Neural crest cell (in vitro differentiated cells): Measurements from ENCODE around the gene MAGI2. TPM values are rescaled to one million over a fixed set of nuclear protein-coding genes. Genes with fewer than 3 reads are reported as not detected.

ENCODE experiments used
- DNase-seq: peaks from one replicate; pipeline ENCODE4 v3.0.0; 2021; ENCODE audit warnings: low read depth, mixed read lengths, low spot score
- H3K27ac Mint-ChIP-seq: one replicate; pipeline ENCODE4 v1.8.0; 2021; ENCODE audit warnings: mild to moderate bottlenecking, mixed read lengths; ENCODE audit not compliant: unreplicated experiment
- H3K27me3 Mint-ChIP-seq: 2 replicates; pipeline ENCODE4 v1.8.0; 2021; ENCODE audit warnings: low read depth, mild to moderate bottlenecking, mixed read lengths
- H3K36me3 Mint-ChIP-seq: 2 replicates; pipeline ENCODE4 v1.8.0; 2021; ENCODE audit warnings: low read depth, mild to moderate bottlenecking, mixed read lengths
- H3K4me1 Mint-ChIP-seq: 2 replicates; pipeline ENCODE4 v1.8.0; 2021; ENCODE audit warnings: mixed read lengths
- H3K4me3 Mint-ChIP-seq: one replicate; pipeline ENCODE4 v1.8.0; 2021; ENCODE audit warnings: mild to moderate bottlenecking, mixed read lengths
- H3K9me3 Mint-ChIP-seq: 2 replicates; pipeline ENCODE4 v1.8.0; 2021; ENCODE audit warnings: mixed read lengths
- CTCF ChIP-seq: fragments of 200-600 bp; sonication (generic); conservative IDR thresholded peaks from 2 replicates; pipeline ENCODE4 v1.5.0; 2021; ENCODE audit warnings: antibody characterized with exemption, mild to moderate bottlenecking
- total RNA-seq: library from RNA; stranded (reverse); gene quantifications from 2 replicates; pipeline ENCODE4 v1.2.1, GENCODE V29; 2021

The MAGI2 gene
- total RNA-seq, 1 donor from 2014 or later: 10.0 TPM

GRCh38 chr7:78895393-78895792 lies 558.1 kb downstream of the MAGI2 start:
- Mint-ChIP-seq H3K27ac (no peak overlapping the region), H3K4me1 (no peaks in the 10 kb centered on the region), H3K4me3 (no peak overlapping the region), H3K9me3 (no peaks in the 10 kb centered on the region), H3K36me3 (no peaks in the 10 kb centered on the region), H3K27me3 (no peaks in the 10 kb centered on the region)
- no peak for TF ChIP-seq CTCF
- DNase-seq: no peak

GRCh38 chr7:78879206-78879605 lies 574.3 kb downstream of the MAGI2 start:
- no peaks in the 10 kb centered on the region for H3K27me3 Mint-ChIP-seq
- H3K4me1 Mint-ChIP-seq: no peaks in the 10 kb centered on the region
- no peak for DNase-seq
- H3K36me3 Mint-ChIP-seq: peaks cover 2% of the 10 kb centered on the region
- H3K27ac Mint-ChIP-seq: no peak overlapping the region
- H3K9me3 Mint-ChIP-seq: peaks cover 22% of the 10 kb centered on the region
- no peak overlapping the region for H3K4me3 Mint-ChIP-seq
- TF ChIP-seq CTCF: no peak

- H3K27me3 Mint-ChIP-seq: no peaks in the 10 kb centered on the region
- H3K9me3 Mint-ChIP-seq: peaks cover 3% of the 10 kb centered on the region
- no peak overlapping the region for H3K27ac Mint-ChIP-seq
- no peaks in the 10 kb centered on the region for H3K4me1 Mint-ChIP-seq
- no peak for TF ChIP-seq CTCF
- no peak for DNase-seq
- H3K36me3 Mint-ChIP-seq: no peaks in the 10 kb centered on the region
- no peak overlapping the region for H3K4me3 Mint-ChIP-seq
Observed at GRCh38 chr7:78873117-78873516, 580.4 kb downstream of the MAGI2 start.

- H3K27me3 Mint-ChIP-seq: no peaks in the 10 kb centered on the region
- H3K4me1 Mint-ChIP-seq: peaks cover 13% of the 10 kb centered on the region
- H3K9me3 Mint-ChIP-seq: peaks cover 2% of the 10 kb centered on the region
- H3K36me3 Mint-ChIP-seq: peaks cover 2% of the 10 kb centered on the region
- no peak for TF ChIP-seq CTCF
- no peak for DNase-seq
- no peak overlapping the region for H3K4me3 Mint-ChIP-seq
- H3K27ac Mint-ChIP-seq: no peak overlapping the region
Observed at GRCh38 chr7:78864339-78864738, 589.1 kb downstream of the MAGI2 start.

DNA sequence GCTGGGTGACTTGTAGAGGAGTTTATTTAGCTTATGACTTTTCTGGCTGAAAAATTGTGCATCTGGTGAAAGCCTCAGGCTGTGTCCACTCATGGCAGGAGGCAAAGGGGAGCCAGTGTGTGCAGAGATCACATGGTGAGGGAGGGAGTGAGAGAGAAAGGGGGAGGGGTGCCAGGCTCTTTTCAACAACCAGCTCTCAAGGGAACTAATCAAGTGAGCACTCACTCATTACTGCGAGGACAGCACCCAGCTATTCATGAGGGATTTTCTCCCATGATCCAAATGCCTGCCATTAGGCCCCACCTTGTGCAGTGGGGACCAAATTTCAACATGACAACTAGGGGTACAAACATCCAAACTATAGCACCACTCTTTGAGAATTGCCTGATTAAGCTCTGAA lies 590.2 kb downstream of the MAGI2 start:
- DNase-seq: no peak
- Mint-ChIP-seq H3K27ac (no peak overlapping the region), H3K4me1 (peaks cover 13% of the 10 kb centered on the region), H3K36me3 (peaks cover 2% of the 10 kb centered on the region), H3K4me3 (no peak overlapping the region), H3K27me3 (no peaks in the 10 kb centered on the region), H3K9me3 (peaks cover 2% of the 10 kb centered on the region)
- no peak for TF ChIP-seq CTCF

DNA sequence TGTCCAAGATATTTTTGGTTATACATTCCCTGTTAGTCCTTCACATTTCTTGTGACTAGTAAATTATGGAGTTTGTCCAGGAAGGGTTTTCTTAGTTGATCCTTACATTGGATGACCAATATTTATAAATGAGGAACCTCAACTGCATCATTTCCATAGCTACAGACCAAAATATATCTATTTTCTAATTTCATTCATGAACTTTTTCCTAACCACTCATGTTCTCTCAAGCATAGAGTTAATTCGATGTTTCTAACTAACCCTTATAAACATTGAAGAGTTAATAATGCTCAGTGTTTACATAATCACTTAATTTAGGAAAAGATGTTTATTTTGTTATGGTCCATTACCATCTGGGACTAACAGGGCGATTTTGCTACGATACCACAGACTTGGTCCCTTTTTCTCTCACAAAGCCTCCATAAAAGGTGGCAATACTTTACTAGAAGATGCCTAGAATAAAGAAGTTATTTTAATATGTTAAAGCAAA lies 591.0 kb downstream of the MAGI2 start:
- H3K36me3 Mint-ChIP-seq: peaks cover 4% of the 10 kb centered on the region
- no peak for DNase-seq
- H3K27me3 Mint-ChIP-seq: no peaks in the 10 kb centered on the region
- H3K27ac Mint-ChIP-seq: no peak overlapping the region
- peaks cover 13% of the 10 kb centered on the region for H3K4me1 Mint-ChIP-seq
- H3K4me3 Mint-ChIP-seq: no peak overlapping the region
- H3K9me3 Mint-ChIP-seq: no peaks in the 10 kb centered on the region
- no peak for TF ChIP-seq CTCF
